HepG2 (cell line): ENCODE measurements around the gene PPP1R12A. TPM values are rescaled to one million over a fixed set of nuclear protein-coding genes. Genes with fewer than 3 reads are reported as not detected.

Experiments
- ATAC-seq: fragments of 200-7000 bp; cut with Tn5 transposase; 3 replicates; pipeline ENCODE4 v1.9.1; 2020; ENCODE audit warnings: mild to moderate bottlenecking, moderate library complexity
- BruUV-seq: library from RNA; stranded (reverse); fragments of 400-500 nt; replicated peaks from 2 replicates; lab custom pipeline; 2021; lab: Mats Ljungman, UMichigan
- CTCF ChIA-PET: fragments of 300-600 bp; formaldehyde crosslinking; extraction: SDS; loops from one replicate; lab custom pipeline; 2021; ENCODE audit warnings: low total read pairs, inconsistent platforms, low intra/inter-chr PET ratio; lab: Yijun Ruan, JAX
- POLR2A ChIA-PET: fragments of 350-600 bp; sonication (Branson Sonifier 250); formaldehyde crosslinking; loops from one replicate; lab custom pipeline; 2020; ENCODE audit warnings: antibody characterized with exemption, inconsistent platforms; lab: Yijun Ruan, JAX
- DNase-seq: peaks from one replicate; pipeline ENCODE4 v3.0.0-alpha.2; 2015; ENCODE audit warnings: low spot score
- FAIRE-seq: peaks from 3 replicates; lab custom pipeline; 2011; peaks lifted over from hg19 to GRCh38; lab: Jason Lieb, UNC
- H2AFZ ChIP-seq: one replicate; pipeline ENCODE4 v1.6.1; 2011; ENCODE audit warnings: low read length, inconsistent platforms
- H3K27ac ChIP-seq: fragments of 300-600 bp; 3 replicates; pipeline ENCODE4 v1.8.0; 2011; ENCODE audit warnings: mixed run types, mild to moderate bottlenecking, mixed read lengths, low read length, inconsistent platforms; ENCODE audit not compliant: insufficient read depth; ENCODE audit errors: extremely low read length
- H3K27me3 ChIP-seq, 2 experiments: fragments of 200-600 bp in 1 of 2; 2 replicates in 1 of 2; 3 replicates in 1 of 2; pipeline versions ENCODE4 v1.6.0 to v1.8.0; 2011; ENCODE audit warnings: low read length in 2 of 2, mild to moderate bottlenecking in 2 of 2, moderate library complexity in 2 of 2, inconsistent platforms in 1 of 2; ENCODE audit not compliant: insufficient read depth in 2 of 2, control insufficient read depth in 1 of 2
- H3K36me3 ChIP-seq, 2 experiments: fragments of 200-600 bp in 1 of 2; replicated peaks in 1 of 2; 2 replicates in 1 of 2; 3 replicates in 1 of 2; pipeline versions ENCODE4 v1.5.1 to v1.8.0; 2011; ENCODE audit warnings: low read length in 2 of 2, inconsistent platforms in 1 of 2; ENCODE audit not compliant: insufficient read depth in 2 of 2, control insufficient read depth in 1 of 2
- H3K4me1 ChIP-seq: 2 replicates; pipeline ENCODE4 v1.5.1; 2012; ENCODE audit warnings: low read length, inconsistent platforms; ENCODE audit not compliant: insufficient read depth
- H3K4me2 ChIP-seq: 2 replicates; pipeline ENCODE4 v1.6.0; 2011; ENCODE audit warnings: low read depth, low read length, inconsistent platforms
- H3K4me3 ChIP-seq, 3 experiments: fragments of 200-600 bp in 1 of 3; sonication (generic), shearing (Covaris generic) in 1 of 3; replicated peaks in 1 of 3; 2 replicates each; pipeline ENCODE4 v1.5.1; 2011 to 2016; ENCODE audit warnings: low read length in 3 of 3, inconsistent platforms in 2 of 3, low read depth in 2 of 3, mild to moderate bottlenecking in 2 of 3, control low read depth in 1 of 3, mixed read lengths in 1 of 3; ENCODE audit not compliant: insufficient read depth in 1 of 3
- H3K79me2 ChIP-seq: one replicate; pipeline ENCODE4 v1.6.1; 2011; ENCODE audit warnings: low read length, inconsistent platforms; ENCODE audit not compliant: insufficient read depth
- H3K9ac ChIP-seq: 2 replicates; pipeline ENCODE4 v1.6.0; 2011; ENCODE audit warnings: mild to moderate bottlenecking, low read depth, low read length, inconsistent platforms; ENCODE audit not compliant: insufficient read depth
- H3K9me3 ChIP-seq: 2 replicates; pipeline ENCODE4 v1.5.1; 2012; ENCODE audit warnings: mild to moderate bottlenecking, low read length
- H4K20me1 ChIP-seq: 2 replicates; pipeline ENCODE4 v1.6.0; 2011; ENCODE audit warnings: inconsistent platforms, mild to moderate bottlenecking, low read length, moderate library complexity; ENCODE audit not compliant: insufficient read depth
- CEBPB ChIP-seq: IDR thresholded peaks from 2 replicates; pipeline ENCODE4 v1.6.1; 2011; ENCODE audit warnings: low read depth, low read length, improper control_type of control experiment, borderline replicate concordance
- GPN1 ChIP-seq: sonication (generic); formaldehyde crosslinking; IDR thresholded peaks from 2 replicates; pipeline ENCODE4 v1.5.1; 2020; ENCODE audit warnings: missing genetic modification reagents, borderline replicate concordance
- GTF3A ChIP-seq: sonication (generic); formaldehyde crosslinking; conservative IDR thresholded peaks from 2 replicates; pipeline ENCODE4 v1.4.0; 2020; ENCODE audit warnings: mild to moderate bottlenecking, missing genetic modification reagents
- IKZF1 ChIP-seq: fragments of 450-650 bp; IDR thresholded peaks from 2 replicates; pipeline ENCODE4 v1.7.1; 2016
- KLF16 ChIP-seq, 2 experiments: sonication (generic) in 1 of 2; formaldehyde crosslinking in 1 of 2; IDR thresholded peaks; 2 replicates each; pipeline versions ENCODE4 v1.6.1 to v1.8.0; 2016 to 2023; ENCODE audit warnings: missing genetic modification reagents in 2 of 2, missing compliant biosample characterization in 1 of 2
- MXD4 ChIP-seq: IDR thresholded peaks from 2 replicates; pipeline ENCODE4 v1.6.1; 2016; ENCODE audit warnings: mild to moderate bottlenecking, missing biosample characterization, missing genetic modification reagents
- ONECUT2 ChIP-seq: sonication (generic); formaldehyde crosslinking; IDR thresholded peaks from 2 replicates; pipeline ENCODE4 v1.4.0; 2020; ENCODE audit warnings: missing genetic modification reagents
- RARG ChIP-seq: sonication (generic); formaldehyde crosslinking; IDR thresholded peaks from 2 replicates; pipeline ENCODE4 v1.4.0; 2020; ENCODE audit warnings: low read depth, mild to moderate bottlenecking, missing genetic modification reagents
- RELA ChIP-seq: sonication (generic); formaldehyde crosslinking; IDR thresholded peaks from 2 replicates; pipeline ENCODE4 v1.4.0; 2020; ENCODE audit warnings: missing genetic modification reagents
- ZNF589 ChIP-seq: sonication (generic); formaldehyde crosslinking; conservative IDR thresholded peaks from 2 replicates; pipeline ENCODE4 v1.8.0; 2022; ENCODE audit warnings: mild to moderate bottlenecking, moderate library complexity, missing genetic modification reagents
- ZNF713 ChIP-seq: sonication (generic); formaldehyde crosslinking; IDR thresholded peaks from 2 replicates; pipeline ENCODE4 v1.4.0; 2020; ENCODE audit warnings: mild to moderate bottlenecking, missing genetic modification reagents
- WGBS: methylation state at CpG from one replicate; pipeline ENCODE4 v1.1.6; 2017; ENCODE audit warnings: low lambda C conversion rate; 5-methylcytosine and 5-hydroxymethylcytosine counted together
- in situ Hi-C: cut with HindIII; loops from 2 replicates; pipeline ENCODE4 v1.10.0; 2017; ENCODE audit warnings: low pct_unique_long_range_greater_than_20kb; ENCODE audit not compliant: extremely low pct_ligation_motif_present
- intact Hi-C: fragments of 100-400 bp; cut with micrococcal nuclease; formaldehyde crosslinking; loops from one replicate; pipeline ENCODE4 v1.10.0; 2022; ENCODE audit not compliant: unreplicated experiment
- polyA plus RNA-seq, 8 experiments: library from polyadenylated mRNA; depleted of rRNA in 3 of 8; stranded (reverse) in 7 of 8; unstranded in 1 of 8; fragments of >200 nt; fragmentation: Illumina TruSeq in 4 of 8; extraction: Trizol in 4 of 8; gene quantifications; 2 replicates each; pipeline versions ENCODE4 v1.2.1 to v1.2.3, GENCODE V29; 2011 to 2016; ENCODE audit warnings: low read depth in 4 of 8, missing spikeins in 1 of 8, mixed read lengths in 1 of 8; ENCODE audit not compliant: insufficient read depth in 1 of 8
- total RNA-seq, 5 experiments: library from RNA; depleted of rRNA; stranded (reverse); fragments of >200 nt; fragmentation: Illumina TruSeq; extraction: Trizol; gene quantifications; 2 replicates each; pipeline ENCODE4 v1.2.3, GENCODE V29; 2016; ENCODE audit warnings: low read depth in 1 of 5

PPP1R12A gene
- total and polyA plus RNA-seq, 2 of the 13 experiments (the other 11 are each of a cell fraction or from before 2014, with no cell fraction given), result 23.8 to 50.0 TPM

DNA sequence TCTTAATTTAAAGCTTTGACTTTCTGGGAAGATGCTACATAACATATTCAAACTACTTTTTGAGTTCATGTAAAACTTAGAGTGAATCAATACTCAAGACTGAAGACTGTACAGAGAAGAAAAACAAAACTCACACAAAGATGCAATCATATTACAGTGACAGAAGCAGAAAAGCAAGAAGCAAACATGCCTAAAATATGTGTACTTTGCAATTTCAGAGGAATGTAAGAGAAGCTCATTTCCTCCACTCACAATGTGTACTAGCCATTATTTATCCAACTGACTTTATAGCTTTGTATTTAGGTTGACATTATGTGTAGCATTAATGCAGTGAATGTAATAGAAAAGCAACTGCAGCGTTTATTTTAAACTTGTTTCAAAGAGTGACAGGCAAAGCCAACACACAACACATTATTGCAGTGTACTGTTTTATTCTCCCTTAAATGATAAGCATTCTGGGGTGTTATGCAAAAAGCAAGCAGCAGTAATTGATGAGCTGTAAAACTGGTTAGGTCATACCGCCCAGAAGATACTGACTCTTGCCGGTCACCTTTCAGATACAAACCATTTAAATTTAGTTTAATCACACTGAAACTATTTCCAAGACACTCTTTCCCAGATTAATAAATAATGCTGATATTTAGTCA is 156.0 kb downstream of the PPP1R12A start:
- Histone ChIP-seq H3K9me3 (no peaks in the 10 kb centered on the region), H3K4me3 (no peak overlapping the region), H3K27me3 (no peaks in the 10 kb centered on the region), H3K4me1 (peaks cover 20% of the 10 kb centered on the region), H3K27ac (no peak overlapping the region), H3K36me3 (peaks cover 0 to 19% of the 10 kb centered on the region in 2 experiments; a peak in 3 of 5 replicates), H4K20me1 (no peaks in the 10 kb centered on the region), H3K79me2 (no peaks in the 10 kb centered on the region), H3K9ac (no peak overlapping the region), H2AFZ (no peak overlapping the region), H3K4me2 (no peak overlapping the region)
- 91% methylated on average over 3 of the region's 3 CpGs for WGBS
- DNase-seq (no peak), ATAC-seq (no peak), FAIRE-seq (no peak)
- in situ Hi-C loops, result loop anchor here (25.0 kb wide), 1 partner anchor 408 kb away; no protein-coding TSS in a partner anchor
- intact Hi-C loops, result no loop called here
- ChIA-PET POLR2A (no interaction called here), CTCF (no interaction called here)
- TF ChIP-seq RELA (CRISPR knock-in tag), result no peak
- TF ChIP-seq RARG (CRISPR knock-in tag), result no peak
- no peak for TF ChIP-seq KLF16 (CRISPR knock-in tag; IDR thresholded peaks at IDR 0.05)
- no peak for TF ChIP-seq ZNF589
- TF ChIP-seq MXD4 (CRISPR knock-in tag), result no peak
- TF ChIP-seq ZNF713 (CRISPR knock-in tag), result no peak
- no peak for TF ChIP-seq IKZF1
- no peak for TF ChIP-seq GTF3A (CRISPR knock-in tag)
- TF ChIP-seq CEBPB, result no peak
- TF ChIP-seq ONECUT2 (CRISPR knock-in tag), result no peak
- TF ChIP-seq GPN1, result no peak
- BruUV-seq, result no TSS peak
